Sigmoid colon (tissue), 4 donors: Measurements from ENCODE around the gene CACNB2.

ENCODE experiments used
- CTCF ChIP-seq, 4 experiments: fragments of 450-650 bp in 3 of 4; fragments of 200-600 bp in 1 of 4; IDR thresholded peaks; one replicate each; pipeline ENCODE4 v1.5.1; 2016 to 2019; ENCODE audit warnings: antibody characterized with exemption in 4 of 4, mild to moderate bottlenecking in 3 of 4, moderate library complexity in 2 of 4
- EP300 ChIP-seq, 4 donors: sonication (generic); formaldehyde crosslinking; IDR thresholded peaks; one replicate each; pipeline ENCODE4 v1.6.1; 2017; ENCODE audit warnings: antibody characterized with exemption in 4 of 4
- POLR2A ChIP-seq, 2 donors: fragments of 450-650 bp; IDR thresholded peaks; one replicate each; pipeline ENCODE4 v1.6.1; 2016; ENCODE audit warnings: antibody characterized with exemption in 2 of 2, mild to moderate bottlenecking in 2 of 2, moderate library complexity in 2 of 2
- POLR2AphosphoS5 ChIP-seq, 4 donors: sonication (generic); formaldehyde crosslinking; IDR thresholded peaks; one replicate each; pipeline ENCODE4 v1.6.1; 2017; ENCODE audit warnings: antibody characterized with exemption in 4 of 4

DNA sequence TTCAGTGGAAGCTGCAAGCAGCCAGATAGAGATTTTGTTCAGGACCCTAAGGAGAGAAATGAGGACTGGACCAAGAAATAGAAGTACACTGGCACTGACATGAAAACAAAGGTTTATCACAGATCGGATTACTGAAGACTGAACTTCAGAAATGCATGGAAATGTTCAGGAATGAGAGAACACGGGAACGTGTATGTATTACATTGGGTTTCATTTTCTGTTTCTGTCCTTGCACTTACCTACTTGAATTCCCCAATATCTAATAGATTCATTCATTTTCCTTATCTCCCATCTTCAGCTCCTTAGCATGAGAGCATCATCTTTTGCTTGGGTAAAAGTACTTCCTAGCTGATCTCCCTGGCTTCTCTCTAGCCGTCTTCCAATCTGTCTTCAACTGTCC, 114.5 kb downstream of the CACNB2 start:
- TF ChIP-seq CTCF (IDR thresholded peaks at IDR 0.05) (no peak), POLR2AphosphoS5 (IDR thresholded peaks at IDR 0.05) (no peak), EP300 (IDR thresholded peaks at IDR 0.05) (no peak), POLR2A (IDR thresholded peaks at IDR 0.05) (no peak)
